SK-N-SH (cell line): ENCODE results near the gene LARGE1. TPM values are rescaled to one million over a fixed set of nuclear protein-coding genes. Genes with fewer than 3 reads are reported as not detected.

Source experiments
- CTCF ChIA-PET: fragments of 300-600, 350-600 bp; formaldehyde crosslinking; extraction: SDS; loops from one replicate; lab custom pipeline; 2021; lab: Yijun Ruan, JAX
- POLR2A ChIA-PET: fragments of 350-600 bp; sonication (Branson Sonifier 250); formaldehyde crosslinking; extraction: SDS; loops from one replicate; lab custom pipeline; 2020; ENCODE audit warnings: antibody characterized with exemption, inconsistent platforms; lab: Yijun Ruan, JAX
- DNase-seq: peaks from one replicate; pipeline ENCODE4 v3.0.0; 2012
- H2AFZ ChIP-seq: fragments of 200-600 bp; sonication (generic); 2 replicates; pipeline ENCODE4 v1.8.1; 2016; ENCODE audit warnings: antibody characterized with exemption, mild to moderate bottlenecking, low read depth
- H3F3A ChIP-seq: fragments of 200-600 bp; sonication (generic); replicated peaks from 2 replicates; pipeline ENCODE3; 2016; ENCODE audit warnings: antibody characterized with exemption, mild to moderate bottlenecking; ENCODE audit not compliant: insufficient read depth
- H3K27ac ChIP-seq, 2 experiments: fragments of 200-500 bp in 1 of 2; fragments of 200-600 bp in 1 of 2; sonication (Bioruptor generic) in 1 of 2; sonication (generic), shearing (Covaris generic) in 1 of 2; 2 replicates each; pipeline versions ENCODE4 v1.5.1 to v1.6.1; 2014 to 2016; ENCODE audit warnings: low read depth in 2 of 2, inconsistent platforms in 1 of 2, low read length in 1 of 2, mild to moderate bottlenecking in 1 of 2, mixed read lengths in 1 of 2
- H3K27me3 ChIP-seq: fragments of 200-600 bp; sonication (generic), shearing (Covaris generic); 2 replicates; pipeline ENCODE4 v1.6.1; 2016; ENCODE audit warnings: mixed run types; ENCODE audit not compliant: insufficient read depth
- H3K36me3 ChIP-seq, 2 experiments: fragments of 200-500 bp in 1 of 2; fragments of 200-600 bp in 1 of 2; sonication (Bioruptor generic) in 1 of 2; sonication (generic) in 1 of 2; replicated peaks in 1 of 2; 2 replicates each; pipeline versions ENCODE3 to v1.5.1; 2014 to 2016; ENCODE audit warnings: low read length in 1 of 2, mild to moderate bottlenecking in 1 of 2; ENCODE audit not compliant: insufficient read depth in 2 of 2, control insufficient read depth in 1 of 2
- H3K4me1 ChIP-seq, 2 experiments: fragments of 200-500 bp in 1 of 2; fragments of 200-600 bp in 1 of 2; sonication (Bioruptor generic) in 1 of 2; sonication (generic), shearing (Covaris generic) in 1 of 2; 2 replicates each; pipeline versions ENCODE4 v1.5.1 to v1.6.1; 2014 to 2016; ENCODE audit warnings: low read depth in 1 of 2, low read length in 1 of 2, mixed run types in 1 of 2; ENCODE audit not compliant: insufficient read depth in 2 of 2, control insufficient read depth in 1 of 2
- H3K4me2 ChIP-seq: fragments of 200-600 bp; sonication (generic), shearing (Covaris generic); 2 replicates; pipeline ENCODE4 v1.6.1; 2017; ENCODE audit warnings: mixed run types
- H3K4me3 ChIP-seq, 2 experiments: fragments of 200-500 bp in 1 of 2; fragments of 200-600 bp in 1 of 2; sonication (Bioruptor generic) in 1 of 2; sonication (generic), shearing (Covaris generic) in 1 of 2; 2 replicates each; pipeline versions ENCODE4 v1.5.1 to v1.8.1; 2014 to 2016; ENCODE audit warnings: low read depth in 2 of 2, inconsistent platforms in 1 of 2, low read length in 1 of 2, mild to moderate bottlenecking in 1 of 2, mixed read lengths in 1 of 2, moderate library complexity in 1 of 2
- H3K79me2 ChIP-seq: fragments of 200-600 bp; sonication (generic); 2 replicates; pipeline ENCODE4 v1.8.1; 2017; ENCODE audit warnings: mild to moderate bottlenecking; ENCODE audit not compliant: insufficient read depth
- H3K9ac ChIP-seq: fragments of 200-600 bp; sonication (generic); 2 replicates; pipeline ENCODE4 v1.6.1; 2017; ENCODE audit warnings: mixed run types
- H3K9me2 ChIP-seq: fragments of 200-600 bp; sonication (generic); 2 replicates; pipeline ENCODE4 v1.6.1; 2017; ENCODE audit warnings: mixed run types
- H3K9me3 ChIP-seq: fragments of 200-600 bp; sonication (generic); 2 replicates; pipeline ENCODE4 v1.6.1; 2017; ENCODE audit warnings: mixed run types, mild to moderate bottlenecking, moderate library complexity
- H4K20me1 ChIP-seq: fragments of 200-600 bp; sonication (generic); 2 replicates; pipeline ENCODE4 v1.6.1; 2017; ENCODE audit warnings: mild to moderate bottlenecking, mixed run types; ENCODE audit not compliant: insufficient read depth
- CTCF ChIP-seq: fragments of 200-600 bp; sonication (generic); IDR thresholded peaks from 2 replicates; pipeline ENCODE4 v1.6.1; 2017; ENCODE audit warnings: antibody characterized with exemption, mild to moderate bottlenecking, moderate library complexity
- EP300 ChIP-seq, 2 experiments: IDR thresholded peaks; 2 replicates each; pipeline versions ENCODE4 v1.4.0 to v1.6.1; 2012; ENCODE audit warnings: borderline replicate concordance in 1 of 2, low read depth in 1 of 2, low read length in 1 of 2
- EZH2phosphoT487 ChIP-seq: fragments of 200-600 bp; sonication (generic); IDR thresholded peaks from 2 replicates; pipeline ENCODE4 v1.6.1; 2017; ENCODE audit warnings: low read depth, mixed run types, mild to moderate bottlenecking, antibody characterized with exemption, moderate library complexity, borderline replicate concordance
- FOSL2 ChIP-seq: IDR thresholded peaks from 2 replicates; pipeline ENCODE4 v1.4.0; 2012; ENCODE audit warnings: low read depth, mild to moderate bottlenecking, moderate library complexity, borderline replicate concordance
- FOXJ3 ChIP-seq: sonication (generic); formaldehyde crosslinking; IDR thresholded peaks from 2 replicates; pipeline ENCODE4 v1.5.1; 2020; ENCODE audit warnings: mild to moderate bottlenecking, missing genetic modification reagents
- FOXM1 ChIP-seq: IDR thresholded peaks from 2 replicates; pipeline ENCODE4 v1.4.0; 2012; ENCODE audit warnings: low read depth, mild to moderate bottlenecking
- GATA2 ChIP-seq: sonication (generic); formaldehyde crosslinking; IDR thresholded peaks from 2 replicates; pipeline ENCODE4 v1.5.0; 2020; ENCODE audit warnings: mild to moderate bottlenecking, missing genetic modification reagents
- JUND ChIP-seq: IDR thresholded peaks from 2 replicates; pipeline ENCODE4 v1.4.0; 2012
- MAX ChIP-seq: IDR thresholded peaks from 2 replicates; pipeline ENCODE4 v1.4.0; 2012; ENCODE audit warnings: low read depth
- MEF2A ChIP-seq: IDR thresholded peaks from 2 replicates; pipeline ENCODE4 v1.4.0; 2012; ENCODE audit warnings: low read depth, borderline replicate concordance
- MXI1 ChIP-seq: IDR thresholded peaks from 2 replicates; pipeline ENCODE4 v1.6.1; 2012; ENCODE audit warnings: mild to moderate bottlenecking, low read depth, low read length, improper control_type of control experiment
- NRF1 ChIP-seq: IDR thresholded peaks from 2 replicates; pipeline ENCODE4 v1.6.1; 2012; ENCODE audit warnings: low read depth, mild to moderate bottlenecking, low read length
- PBX3 ChIP-seq: IDR thresholded peaks from 2 replicates; pipeline ENCODE4; 2012
- RAD21 ChIP-seq: IDR thresholded peaks from 2 replicates; pipeline ENCODE4 v1.6.1; 2012; ENCODE audit warnings: mild to moderate bottlenecking, low read length
- RCOR1 ChIP-seq: fragments of 150-350 bp; IDR thresholded peaks from 2 replicates; pipeline ENCODE4 v1.6.1; 2017; ENCODE audit warnings: antibody characterized with exemption, low read length
- RXRA ChIP-seq: IDR thresholded peaks from 2 replicates; pipeline ENCODE4 v1.4.0; 2012; ENCODE audit warnings: low read depth, mild to moderate bottlenecking, borderline replicate concordance
- TCF12 ChIP-seq: IDR thresholded peaks from 2 replicates; pipeline ENCODE4 v1.4.0; 2012
- TEAD4 ChIP-seq: IDR thresholded peaks from 2 replicates; pipeline ENCODE4 v1.4.0; 2012; ENCODE audit warnings: mild to moderate bottlenecking, borderline replicate concordance; ENCODE audit not compliant: insufficient read depth
- USF2 ChIP-seq: fragments of 150-350 bp; IDR thresholded peaks from 2 replicates; pipeline ENCODE4 v1.6.1; 2017; ENCODE audit warnings: antibody characterized with exemption, low read length, low read depth, borderline replicate concordance
- YY1 ChIP-seq: IDR thresholded peaks from 2 replicates; pipeline ENCODE4 v1.4.0; 2012; ENCODE audit warnings: low read depth, mild to moderate bottlenecking
- ZBTB33 ChIP-seq: IDR thresholded peaks from 2 replicates; pipeline ENCODE4 v1.4.0; 2012; ENCODE audit warnings: low read depth, borderline replicate concordance
- WGBS: methylation state at CpG from one replicate; pipeline ENCODE4 v1.1.6; 2017; ENCODE audit warnings: low lambda C conversion rate; 5-methylcytosine and 5-hydroxymethylcytosine counted together
- polyA plus RNA-seq, 3 experiments: library from polyadenylated mRNA; depleted of rRNA; stranded (reverse); fragments of >200 nt; gene quantifications; 2 replicates each; pipeline ENCODE4 v1.2.3, GENCODE V29; 2012

Gene LARGE1
- polyA plus RNA-seq, 1 of the 3 experiments (the other 2 are of a cell fraction), result 1.1 TPM

- DNase-seq, result no peak
- H4K20me1 ChIP-seq, result no peaks in the 10 kb centered on the region
- H3K9me2 ChIP-seq, result no peaks in the 10 kb centered on the region
- H3K9ac ChIP-seq, result no peak overlapping the region
- H3K79me2 ChIP-seq, result no peaks in the 10 kb centered on the region
- H2AFZ ChIP-seq, result no peak overlapping the region
- H3K4me2 ChIP-seq, result no peak overlapping the region
- no peaks in the 10 kb centered on the region for H3F3A ChIP-seq
- POLR2A ChIA-PET, result no interaction called here
- no peaks in the 10 kb centered on the region for H3K9me3 ChIP-seq
- H3K27ac ChIP-seq, result no peak overlapping the region
- WGBS, result 59% methylated on average over 5 of the region's 5 CpGs
- TF ChIP-seq RCOR1, result no peak
- TF ChIP-seq RXRA, result no peak
- TF ChIP-seq YY1, result no peak
- no peak for TF ChIP-seq USF2
- no peak for TF ChIP-seq ZBTB33
- no peak for TF ChIP-seq CTCF
- no peak for TF ChIP-seq NRF1
- TF ChIP-seq TEAD4, result no peak
- TF ChIP-seq FOXM1, result no peak
- no peak for TF ChIP-seq MXI1
- TF ChIP-seq TCF12, result no peak
- no peak for TF ChIP-seq EZH2phosphoT487
- no peak for TF ChIP-seq FOXJ3 (CRISPR knock-in tag)
- no peaks in the 10 kb centered on the region for H3K36me3 ChIP-seq
- no peaks in the 10 kb centered on the region for H3K27me3 ChIP-seq
- CTCF ChIA-PET, result no interaction called here
- H3K4me3 ChIP-seq, result no peak overlapping the region
- H3K4me1 ChIP-seq, result no peaks in the 10 kb centered on the region
These were observed 176.5 kb downstream of the LARGE1 start for GRCh38 chr22:33743756-33744155.

- Histone ChIP-seq H3K4me1 (no peaks in the 10 kb centered on the region), H3K9me3 (no peaks in the 10 kb centered on the region), H3K4me2 (no peak overlapping the region), H4K20me1 (no peaks in the 10 kb centered on the region), H3K27ac (no peak overlapping the region), H2AFZ (no peak overlapping the region), H3K9ac (no peak overlapping the region), H3K27me3 (no peaks in the 10 kb centered on the region), H3F3A (no peaks in the 10 kb centered on the region), H3K36me3 (no peaks in the 10 kb centered on the region), H3K9me2 (no peaks in the 10 kb centered on the region), H3K79me2 (no peaks in the 10 kb centered on the region), H3K4me3 (no peak overlapping the region)
- no peak for DNase-seq
- CTCF ChIA-PET, result no interaction called here
- WGBS, result 74% methylated on average over 3 of the region's 3 CpGs
- POLR2A ChIA-PET, result no interaction called here
- TF ChIP-seq FOSL2 (no peak), USF2 (no peak), RXRA (no peak), EZH2phosphoT487 (no peak), JUND (no peak), TCF12 (no peak), FOXJ3 (CRISPR knock-in tag) (no peak), RAD21 (no peak), MAX (no peak), MEF2A (no peak), MXI1 (no peak), GATA2 (CRISPR knock-in tag) (no peak), PBX3 (no peak), EP300 (IDR thresholded peaks at IDR 0.05; ENCODE audit: borderline replicate concordance in 1 of 2, low read depth in 1 of 2, low read length in 1 of 2) (no peak)
These were observed 179.3 kb downstream of the LARGE1 start for GRCh38 chr22:33741025-33741424.
